GM19324 (cell line): Measurements from ENCODE around the gene EPN3.

Experiments used
- ATAC-seq: cut with Tn5 transposase; IDR thresholded peaks from one replicate; pipeline ENCODE4 v1.9.1; 2021; ENCODE audit warnings: mild to moderate bottlenecking, moderate library complexity; ENCODE audit not compliant: unreplicated experiment, low FRiP score

Gene EPN3

DNA sequence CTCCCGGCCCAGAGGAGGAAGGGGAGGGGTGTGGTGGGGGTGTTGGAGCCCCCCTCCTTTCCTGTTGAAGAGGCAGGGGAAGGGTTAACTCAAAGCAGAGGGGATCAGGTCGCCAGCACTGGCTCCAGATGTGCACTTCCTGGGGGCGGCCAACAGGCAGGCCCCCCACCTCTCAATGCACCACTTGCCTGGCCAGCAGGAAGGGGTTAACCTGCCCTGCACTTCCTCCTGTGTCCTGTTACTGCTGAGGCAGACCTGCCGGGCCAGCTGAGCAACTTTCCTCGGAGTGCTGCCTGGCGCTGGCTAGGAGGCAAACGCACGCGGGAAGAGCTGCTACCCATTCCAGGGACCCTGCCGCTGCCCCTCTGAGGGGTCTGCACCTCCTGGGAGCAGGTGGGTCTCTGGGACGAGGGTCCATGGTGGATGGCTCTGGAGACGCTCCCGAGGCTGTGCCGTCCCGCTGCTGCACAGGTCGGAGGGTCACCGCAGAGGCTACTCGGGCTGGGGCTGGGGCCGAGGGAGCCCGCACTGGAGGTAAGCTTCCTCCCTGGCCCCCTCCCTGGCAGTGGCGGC, at the start of gene EPN3:
Gene EPN3, plus strand, starts transcription at position 284 of the 573 bp plus-strand sequence. CDS start 3,822 bp downstream, outside the sequence.
- no peak for ATAC-seq

DNA sequence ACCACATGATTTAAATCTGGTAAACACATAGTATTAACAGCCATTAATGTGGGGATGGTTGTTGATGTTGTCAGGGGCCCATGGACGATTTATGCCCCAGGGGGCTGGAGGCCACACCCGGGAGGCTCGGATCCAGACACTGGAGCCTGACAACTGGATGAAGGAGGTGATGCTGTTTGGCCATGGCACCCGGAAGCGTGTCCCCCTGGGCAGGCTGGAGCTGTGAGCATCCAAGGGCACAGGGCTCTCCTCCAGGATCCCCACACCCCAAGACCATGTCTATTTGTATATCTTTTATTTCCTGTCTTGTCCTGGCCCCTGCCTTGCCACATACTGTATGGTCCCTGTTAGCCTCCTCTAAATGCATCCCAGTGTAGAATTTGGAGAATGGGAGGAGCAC, 49.3 kb upstream of the EPN3 start:
- no peak for ATAC-seq

DNA sequence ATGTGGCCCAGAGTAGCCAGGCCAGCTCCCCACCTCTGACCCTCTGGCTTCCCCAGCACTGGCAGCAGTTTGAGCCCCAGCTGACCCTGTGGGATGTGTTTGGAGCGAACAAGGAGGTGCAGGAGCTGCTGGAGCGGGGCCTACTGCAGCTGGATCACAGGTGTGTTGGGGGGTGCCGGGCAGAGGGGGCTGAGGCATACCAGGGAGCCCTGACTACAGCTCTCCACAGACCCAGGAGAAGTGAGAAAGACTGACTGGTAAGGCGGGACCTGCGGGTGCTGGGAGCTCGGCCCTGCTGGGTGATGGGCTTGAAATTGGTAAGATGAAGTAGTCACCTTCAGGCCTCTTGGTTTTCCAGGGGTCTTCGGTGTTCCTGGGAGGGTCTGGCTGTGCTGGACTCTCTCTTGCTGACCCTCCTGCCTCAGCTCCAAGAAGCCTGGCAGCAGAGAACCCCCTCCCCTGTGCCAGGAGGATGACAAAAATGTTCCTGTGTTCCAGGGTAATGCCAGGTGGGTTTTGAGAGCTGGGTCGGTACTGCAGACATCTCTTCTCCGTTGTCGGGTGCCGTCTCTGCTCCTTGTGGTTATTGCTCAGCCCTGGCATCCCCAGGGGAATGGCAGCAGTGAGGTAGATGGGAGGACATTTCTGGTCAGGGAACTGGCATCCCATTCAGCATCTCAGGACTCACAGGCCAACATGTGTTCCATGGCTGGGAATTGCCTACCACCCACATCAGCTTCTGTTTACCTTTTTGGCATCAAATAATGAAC, 48.0 kb upstream of the EPN3 start:
- no peak for ATAC-seq

DNA sequence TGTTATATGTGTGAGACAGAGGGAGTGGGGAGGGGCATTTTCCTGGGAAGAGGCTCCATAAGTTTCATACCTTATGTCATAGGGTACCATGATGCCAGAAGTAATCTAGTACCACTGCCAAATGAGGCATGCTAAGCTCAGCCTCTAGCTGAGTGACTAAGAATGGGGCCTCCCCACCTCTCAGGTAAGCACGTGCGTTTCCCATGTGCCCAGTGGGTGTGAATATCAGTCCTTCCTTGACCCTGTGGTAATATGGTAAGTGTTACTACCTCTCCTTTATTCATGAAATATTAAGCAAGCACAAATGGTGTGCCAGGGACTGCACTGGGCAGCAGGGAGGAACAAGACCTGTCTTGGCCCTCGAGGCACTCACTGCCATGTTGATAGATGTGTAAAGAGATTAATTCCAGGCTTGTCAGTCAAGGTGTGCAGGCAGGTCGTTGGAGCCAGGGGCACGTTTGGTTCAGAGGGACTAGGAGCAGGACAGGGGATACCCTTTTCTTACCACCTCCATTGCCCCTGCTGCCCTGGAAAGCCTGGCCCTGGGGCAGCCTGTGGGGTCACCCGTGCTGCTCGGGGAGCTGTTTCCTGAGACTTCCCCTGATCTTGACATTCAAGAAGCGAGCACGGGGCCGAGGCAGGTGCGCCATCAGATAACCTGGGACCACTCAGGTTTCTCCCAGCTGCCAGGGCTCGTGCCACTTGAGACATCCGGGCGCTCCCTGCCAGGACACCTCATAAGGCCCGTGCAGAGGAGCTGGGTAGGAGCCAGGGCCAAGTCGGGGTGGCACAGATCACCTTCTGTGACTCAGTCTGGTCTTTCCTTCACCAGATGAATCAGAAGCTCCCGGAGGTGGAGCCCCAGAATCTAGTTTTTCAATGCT, 45.1 kb upstream of the EPN3 start:
- no peak for ATAC-seq

DNA sequence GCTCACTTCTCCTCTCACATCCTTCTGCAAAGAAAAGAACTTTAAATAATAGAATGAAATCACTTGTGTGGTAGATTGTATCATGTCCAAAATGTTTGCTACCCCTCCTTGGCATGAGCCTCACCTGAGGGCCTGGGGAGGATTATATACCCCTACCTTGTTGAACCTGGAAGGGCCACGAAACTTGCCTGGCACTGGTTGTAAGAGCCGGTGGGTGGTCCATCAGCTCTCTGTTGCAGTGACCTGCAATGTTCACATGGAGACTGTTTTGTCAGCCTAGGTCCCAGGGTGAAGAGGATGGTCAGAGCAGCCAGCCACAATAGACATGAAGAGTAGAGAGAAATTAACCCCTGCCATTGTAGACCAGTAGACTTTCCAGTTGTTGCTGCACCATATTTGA, 43.7 kb upstream of the EPN3 start:
- ATAC-seq: no peak

DNA sequence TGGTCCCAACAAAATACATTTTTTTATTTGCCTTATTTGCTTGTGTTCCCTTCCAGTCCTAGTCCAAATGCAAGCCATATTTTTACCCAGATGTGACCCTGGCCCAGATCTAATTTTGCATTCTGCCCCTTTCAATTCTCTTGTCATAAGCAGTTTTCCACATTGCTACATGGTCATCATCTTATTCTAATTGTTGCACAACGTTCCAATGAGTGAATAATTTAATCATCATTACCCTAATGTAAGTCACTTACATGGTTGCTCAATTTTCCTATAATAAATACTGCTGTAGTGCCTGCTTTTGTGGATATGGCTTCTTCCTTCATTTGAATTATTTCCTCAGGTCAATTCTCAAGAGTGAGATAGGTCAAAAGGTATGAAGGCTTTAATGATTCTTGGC, 41.0 kb upstream of the EPN3 start:
- ATAC-seq: no peak

DNA sequence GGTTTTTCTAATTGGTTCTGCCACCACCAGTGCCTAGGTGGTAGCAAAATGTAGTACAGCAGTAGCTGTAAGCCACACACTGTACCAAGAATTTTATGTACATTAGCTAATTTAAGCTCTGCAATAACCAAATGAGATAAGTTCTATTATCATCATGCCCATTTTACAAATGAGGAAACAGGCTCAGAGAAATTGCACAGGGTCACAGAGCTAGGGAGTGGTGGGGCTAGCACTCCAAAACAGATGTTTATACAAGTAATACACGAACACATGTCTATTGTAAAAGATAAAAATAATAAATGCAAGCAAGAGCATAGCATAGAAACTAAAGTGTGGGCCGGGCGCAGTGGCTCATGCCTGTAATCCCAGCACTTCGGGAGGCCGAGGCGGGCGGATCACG, 40.3 kb upstream of the EPN3 start:
- no peak for ATAC-seq

DNA sequence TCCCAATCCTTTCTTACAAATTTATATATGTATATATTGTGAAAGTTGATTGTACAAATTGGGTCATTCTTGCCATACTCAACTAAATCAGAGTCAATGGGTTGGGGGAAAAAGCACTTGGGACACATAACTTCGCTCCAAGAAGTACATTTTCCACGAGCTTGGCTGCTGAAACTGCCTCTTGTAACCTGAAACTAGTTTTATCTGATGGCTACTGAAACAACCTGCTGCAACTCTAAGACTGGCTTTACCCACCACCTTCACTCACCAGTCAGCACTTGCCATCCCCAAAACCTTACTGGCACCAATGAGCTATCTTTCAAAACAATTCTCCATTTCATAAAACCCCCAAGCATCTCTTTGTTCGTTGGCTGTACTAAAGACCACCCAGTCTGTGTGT, 38.8 kb upstream of the EPN3 start:
- ATAC-seq: no peak

DNA sequence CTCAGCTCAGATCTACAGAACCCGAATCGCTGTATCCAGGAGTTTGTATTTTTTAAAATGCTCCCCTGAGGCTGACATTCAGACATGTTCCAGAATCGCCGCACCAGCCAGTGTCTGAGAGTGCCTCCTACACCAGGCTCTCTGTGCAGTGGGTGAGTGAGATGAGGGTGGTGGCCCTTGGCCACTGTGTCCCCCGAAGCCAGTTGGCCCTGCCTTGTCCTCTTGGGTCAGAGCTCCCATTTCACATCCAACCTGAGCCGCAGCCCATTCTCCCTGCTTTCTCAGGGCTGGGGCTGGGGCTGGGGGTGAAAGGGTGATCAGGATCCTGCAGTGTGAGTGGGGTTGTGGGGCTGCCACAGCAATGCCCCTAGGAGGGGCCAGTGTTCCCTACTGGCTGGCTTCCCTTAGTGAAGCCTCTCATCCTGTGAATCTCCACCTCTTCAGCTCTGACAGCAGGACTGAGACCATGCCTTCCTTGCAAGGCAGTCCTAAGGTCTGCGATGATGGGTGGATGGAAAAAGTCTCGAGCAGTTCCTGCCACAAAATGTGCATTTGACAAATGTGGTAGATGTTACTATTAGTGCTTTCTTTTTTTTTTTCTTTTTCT, 37.2 kb upstream of the EPN3 start:
- no peak for ATAC-seq

DNA sequence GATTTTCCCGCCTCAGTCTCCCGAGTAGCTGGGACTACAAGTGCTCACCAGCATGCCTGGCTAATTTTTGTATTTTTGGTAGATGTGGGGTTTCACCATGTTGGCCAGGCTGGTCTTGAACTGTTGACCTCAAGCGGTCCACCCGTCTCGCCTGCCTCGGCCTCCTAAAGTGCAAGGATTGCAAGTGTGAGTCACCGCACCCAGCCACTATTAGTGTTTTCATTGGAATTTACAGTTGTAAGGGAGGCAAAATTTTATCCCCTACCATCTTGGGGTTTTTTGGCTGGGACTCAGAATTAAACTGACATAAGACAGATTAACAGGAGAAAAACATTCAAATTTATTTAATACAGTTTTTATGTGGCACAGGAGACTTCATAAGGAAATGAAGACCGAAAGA, 36.6 kb upstream of the EPN3 start:
- no peak for ATAC-seq

DNA sequence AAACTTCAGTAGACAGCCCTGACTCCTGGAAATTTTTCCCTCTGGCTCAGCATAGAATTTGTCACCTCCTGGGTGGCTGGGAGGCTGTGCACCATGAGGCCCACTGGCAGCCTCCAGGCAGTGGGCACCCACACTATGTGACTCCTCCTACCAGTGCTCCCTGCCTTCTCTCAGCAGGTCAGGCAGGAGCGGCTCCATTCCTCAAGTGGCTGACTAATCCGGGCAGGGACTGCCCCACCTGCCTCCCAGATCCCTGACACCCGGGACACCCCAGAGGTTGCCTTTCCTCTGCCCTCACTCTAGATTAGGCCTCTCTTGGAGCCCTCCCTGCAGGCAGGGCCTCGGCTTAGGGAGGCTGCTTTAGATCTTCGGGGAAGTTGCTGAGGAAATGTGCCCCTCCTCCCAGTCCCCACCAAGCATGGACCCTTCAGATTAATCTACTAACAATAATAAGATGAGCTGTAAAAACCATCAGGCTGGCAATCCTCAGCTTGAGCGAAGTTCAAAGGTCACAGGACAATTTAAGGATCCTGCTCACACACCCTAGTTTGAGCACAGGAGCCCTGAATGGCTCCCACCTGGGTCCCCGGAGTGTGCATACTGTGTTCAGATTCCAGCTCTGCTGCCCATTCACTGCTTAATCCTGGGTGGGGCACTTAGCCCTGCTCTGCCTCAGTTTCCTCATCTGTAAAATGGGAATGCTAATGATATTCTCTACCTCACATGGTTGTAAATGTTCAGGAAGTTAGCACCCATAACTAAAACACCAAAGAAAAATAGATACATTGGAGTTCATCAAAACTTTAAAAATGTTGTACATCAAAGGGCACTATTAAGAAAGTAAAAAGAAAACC, 34.3 kb upstream of the EPN3 start:
- ATAC-seq: no peak

DNA sequence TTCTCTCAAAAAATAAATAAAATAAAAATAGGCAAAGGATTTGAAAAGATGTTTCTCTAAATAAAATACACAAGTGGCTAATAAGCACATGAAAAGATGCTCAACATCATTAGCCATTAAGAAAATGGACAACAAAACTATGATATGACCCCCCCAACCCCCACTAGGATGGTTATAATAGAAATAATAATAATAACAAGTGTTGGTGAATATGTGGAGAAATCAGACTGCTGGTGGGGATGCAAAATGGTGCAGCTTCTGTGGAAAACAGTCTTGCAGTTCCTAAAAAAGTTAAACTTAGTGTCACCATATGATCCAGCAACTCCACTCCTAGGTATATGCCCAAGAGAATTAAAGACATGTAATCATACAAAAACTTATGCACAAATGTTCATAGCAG, 33.3 kb upstream of the EPN3 start:
- no peak for ATAC-seq

DNA sequence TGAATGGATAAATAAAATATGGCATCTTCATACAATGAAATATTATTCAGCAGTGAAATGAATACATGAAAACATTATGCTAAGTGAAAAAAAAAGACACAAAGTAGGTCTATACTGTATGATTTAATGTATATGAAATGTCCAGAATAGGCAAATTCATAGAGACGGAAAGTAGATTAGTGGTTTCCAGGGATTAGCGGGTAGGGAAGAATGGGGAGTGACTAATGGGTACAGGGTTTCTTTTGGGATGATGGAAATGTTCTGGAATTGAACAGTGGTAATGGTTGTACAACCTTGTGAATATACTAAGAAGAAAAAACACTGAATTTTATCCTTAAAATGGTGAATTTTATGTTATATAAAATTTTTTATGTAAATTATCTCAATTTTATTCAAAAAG, 32.8 kb upstream of the EPN3 start:
- ATAC-seq: no peak

DNA sequence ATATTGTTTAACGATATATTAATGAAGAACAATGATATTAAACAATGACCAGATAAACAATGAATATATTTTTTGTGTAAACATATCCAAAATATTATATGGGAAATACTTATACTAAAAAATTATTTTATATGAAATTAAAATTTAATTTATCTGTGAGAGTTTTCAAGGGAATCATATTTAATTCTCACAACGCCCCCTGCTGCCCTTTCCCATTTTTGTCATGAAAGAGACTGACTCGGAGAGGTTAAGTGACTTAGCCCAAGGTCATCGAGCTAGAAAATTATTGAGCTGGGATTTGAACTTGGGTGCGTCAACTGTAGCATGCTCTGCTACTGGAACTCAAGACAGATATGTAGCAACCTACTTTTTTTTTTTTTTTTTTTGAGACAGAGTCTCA, 31.5 kb upstream of the EPN3 start:
- no peak for ATAC-seq

DNA sequence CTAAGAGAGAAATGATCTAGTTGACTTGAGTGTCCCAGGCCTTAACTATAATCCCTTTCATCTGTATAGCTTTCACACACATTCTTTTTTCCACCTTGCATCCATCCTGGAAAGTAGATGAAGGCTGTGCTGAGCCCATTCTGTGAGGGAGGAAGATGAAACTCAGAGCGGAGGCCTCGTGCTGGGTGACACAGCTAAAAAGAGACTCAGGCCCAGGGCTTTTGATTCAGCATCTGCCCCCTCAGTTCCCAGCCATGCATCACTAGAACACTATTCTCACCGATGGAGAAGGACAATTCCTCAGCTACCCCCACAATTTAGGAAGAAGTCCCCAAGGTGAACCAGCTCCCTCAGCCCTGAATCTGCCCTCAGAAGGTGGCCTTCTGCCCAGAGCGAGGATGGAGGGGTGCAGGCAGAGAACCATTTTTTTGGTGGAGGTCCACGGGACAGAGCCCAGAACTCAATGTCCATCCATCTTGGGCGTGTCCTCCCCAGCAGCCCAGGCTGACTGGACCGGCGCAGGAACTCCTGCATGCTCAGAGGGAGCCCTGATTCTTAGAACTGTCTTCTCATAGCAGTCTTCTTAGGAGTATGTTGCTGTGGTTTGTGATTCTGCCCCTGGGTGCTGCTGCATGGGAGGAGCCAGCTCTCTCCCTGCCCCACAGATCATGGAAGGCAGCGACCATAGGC, 30.1 kb upstream of the EPN3 start:
- no peak for ATAC-seq

DNA sequence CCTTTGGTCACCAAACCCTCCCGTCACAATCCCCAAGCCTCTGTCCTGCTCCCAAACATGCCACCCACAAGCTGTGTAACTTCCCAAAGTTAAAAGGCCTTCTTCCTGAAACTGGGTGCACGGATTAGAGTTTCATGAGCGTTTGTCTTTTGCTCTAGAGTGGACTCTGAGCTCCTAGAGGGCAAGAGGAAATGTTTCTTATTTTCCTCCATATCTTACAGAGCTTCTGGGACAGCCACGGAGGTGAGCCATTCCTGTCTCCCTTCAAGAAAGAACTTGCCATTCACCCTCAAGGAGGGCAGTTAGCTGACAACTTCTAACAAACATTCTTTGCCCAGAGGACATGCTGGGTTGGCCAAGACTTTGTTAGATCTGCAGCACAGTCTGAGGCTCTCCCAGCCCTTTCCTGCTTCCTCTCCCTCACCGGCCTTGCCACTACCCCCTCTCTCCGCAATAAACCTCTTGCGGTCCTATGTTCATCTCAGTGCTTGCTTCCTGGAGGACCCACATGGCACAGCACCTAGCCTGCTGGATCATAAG, 26.9 kb upstream of the EPN3 start:
- no peak for ATAC-seq

DNA sequence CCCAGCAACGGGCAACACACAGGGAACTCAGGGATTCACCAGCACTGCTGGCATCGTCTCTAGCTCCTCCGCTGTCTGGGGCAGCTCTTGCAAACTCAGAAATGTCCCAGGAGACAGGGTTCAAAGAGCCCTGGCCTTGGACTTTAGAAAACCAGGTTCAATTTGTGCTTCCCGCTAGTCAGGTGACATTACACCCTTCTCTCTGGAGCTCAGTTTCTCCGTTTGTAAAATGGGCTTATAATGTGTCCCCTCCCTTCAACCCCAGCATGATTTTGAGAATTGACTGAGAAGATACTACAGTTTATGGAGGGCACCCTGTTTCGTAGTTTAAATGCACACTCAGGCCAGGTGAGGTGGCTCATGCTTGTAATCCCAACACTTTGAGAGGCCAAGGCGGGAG, 26.2 kb upstream of the EPN3 start:
- ATAC-seq: no peak

DNA sequence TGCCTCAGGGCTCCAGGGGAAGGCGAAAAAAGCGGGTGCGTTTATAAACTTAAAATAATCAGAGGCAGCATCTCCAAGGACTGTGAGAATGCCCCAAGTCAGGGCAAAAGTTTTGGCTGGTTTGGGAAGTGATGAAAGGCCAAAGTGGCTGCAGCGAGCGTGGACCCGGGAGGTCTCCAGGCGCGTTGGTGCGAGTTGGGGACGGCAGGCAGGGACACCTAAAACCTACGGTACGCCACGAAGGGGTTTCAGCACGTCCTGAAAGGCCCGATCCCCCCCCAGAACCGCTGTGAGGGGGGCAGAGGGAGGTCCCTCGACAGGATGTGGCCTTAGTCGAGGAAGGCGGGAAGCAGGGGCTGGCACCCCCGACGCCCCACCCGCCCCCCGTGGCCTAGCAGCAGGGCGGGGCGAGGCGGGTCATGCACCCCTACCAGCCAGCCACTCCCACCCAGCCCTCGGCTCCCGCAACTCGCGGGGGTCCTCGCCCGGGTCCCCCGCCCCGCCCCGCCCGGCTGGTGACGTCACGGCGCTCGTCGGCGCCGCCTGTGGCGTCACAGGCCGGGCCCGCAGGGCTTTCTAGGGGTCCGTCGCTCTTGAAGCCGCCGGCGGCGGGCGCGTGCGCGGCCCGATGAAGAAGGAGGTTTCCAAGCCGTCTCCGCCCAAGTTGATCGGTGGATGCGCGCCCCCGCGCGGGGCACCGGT, 24.5 kb upstream of the EPN3 start, which contains the start of gene MYCBPAP:
Gene MYCBPAP, plus strand, starts transcription at position 569 of the 702 bp plus-strand sequence. CDS start 236 bp downstream, outside the sequence.
- peak; percentile 69 for ATAC-seq
